DOHH2 (cell line): ENCODE results near the gene SLC13A4.

Source experiments
- H3F3A ChIP-seq: fragments of 200-600 bp; sonication (generic), shearing (Covaris generic); 2 replicates; pipeline ENCODE4 v1.6.0; 2016; ENCODE audit warnings: antibody characterized with exemption, mild to moderate bottlenecking; ENCODE audit not compliant: control insufficient read depth, insufficient read depth
- H3K27ac ChIP-seq: fragments of 200-600 bp; sonication (generic); 2 replicates; pipeline ENCODE4 v1.5.1; 2014; ENCODE audit warnings: low read depth, mild to moderate bottlenecking, low read length, moderate library complexity
- H3K27me3 ChIP-seq: fragments of 200-600 bp; sonication (generic); 2 replicates; pipeline ENCODE4 v1.6.1; 2014; ENCODE audit warnings: mild to moderate bottlenecking, low read length, mixed read lengths; ENCODE audit not compliant: control insufficient read depth
- H3K36me3 ChIP-seq: fragments of 200-600 bp; sonication (generic); 2 replicates; pipeline ENCODE4 v1.6.1; 2014; ENCODE audit warnings: mild to moderate bottlenecking, low read length, moderate library complexity, mixed read lengths; ENCODE audit not compliant: control insufficient read depth
- H3K4me1 ChIP-seq: fragments of 200-600 bp; sonication (generic); 2 replicates; pipeline ENCODE4 v1.6.1; 2014; ENCODE audit warnings: mild to moderate bottlenecking, low read length, mixed read lengths; ENCODE audit not compliant: control insufficient read depth
- H3K4me2 ChIP-seq: fragments of 200-600 bp; sonication (generic); 2 replicates; pipeline ENCODE4 v1.6.0; 2014; ENCODE audit warnings: mild to moderate bottlenecking, low read length, moderate library complexity
- H3K4me3 ChIP-seq: fragments of 200-600 bp; sonication (generic); 2 replicates; pipeline ENCODE4 v1.5.1; 2014; ENCODE audit warnings: mild to moderate bottlenecking, low read length, mixed read lengths
- H3K79me2 ChIP-seq: fragments of 200-600 bp; sonication (generic); 2 replicates; pipeline ENCODE4 v1.6.1; 2014; ENCODE audit warnings: mild to moderate bottlenecking, low read length, mixed read lengths; ENCODE audit not compliant: control insufficient read depth
- H3K9me2 ChIP-seq: fragments of 200-600 bp; sonication (generic); replicated peaks from 2 replicates; pipeline ENCODE4 v1.6.1; 2014; ENCODE audit warnings: mild to moderate bottlenecking, low read length, mixed read lengths; ENCODE audit not compliant: control insufficient read depth
- H3K9me3 ChIP-seq: fragments of 200-600 bp; sonication (generic); 2 replicates; pipeline ENCODE4 v1.6.1; 2014; ENCODE audit warnings: antibody characterized with exemption, low read length, mixed read lengths; ENCODE audit not compliant: control insufficient read depth, insufficient read depth
- H4K20me1 ChIP-seq: fragments of 200-600 bp; sonication (generic); 2 replicates; pipeline ENCODE4 v1.6.0; 2014; ENCODE audit warnings: low read depth, mild to moderate bottlenecking, antibody characterized with exemption, low read length, moderate library complexity; ENCODE audit not compliant: control insufficient read depth, insufficient read depth
- CTCF ChIP-seq: fragments of 200-600 bp; sonication (generic); IDR thresholded peaks from one replicate; pipeline ENCODE4 v1.5.1; 2014; ENCODE audit warnings: antibody characterized with exemption, mild to moderate bottlenecking, low read depth, low read length; ENCODE audit not compliant: poor library complexity, severe bottlenecking
- EZH2phosphoT487 ChIP-seq: fragments of 200-600 bp; sonication (generic); IDR thresholded peaks from 2 replicates; pipeline ENCODE4 v1.6.1; 2017; ENCODE audit warnings: borderline replicate concordance, mild to moderate bottlenecking, antibody characterized with exemption, low read length, moderate library complexity, mixed read lengths

Gene SLC13A4

DNA sequence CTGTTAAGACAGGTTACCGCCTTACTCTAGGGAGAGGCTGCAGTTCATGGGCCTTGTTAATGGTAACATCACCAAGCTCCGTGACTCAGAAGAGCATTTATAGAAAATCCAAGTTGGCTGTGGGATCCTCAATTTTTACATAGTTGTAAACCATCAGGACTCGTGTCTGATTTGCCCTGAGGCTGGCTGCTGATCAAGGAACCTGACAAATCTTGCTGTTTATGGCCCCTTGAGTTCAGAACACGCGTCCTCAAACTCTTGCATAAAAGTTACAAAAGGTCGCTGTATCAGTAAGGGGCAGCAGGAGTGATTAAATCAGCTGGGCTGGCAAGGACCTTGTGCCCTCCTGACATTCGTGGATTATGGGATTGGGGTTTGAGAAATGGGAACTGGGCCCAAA is 4.6 kb downstream of the SLC13A4 start:
- Histone ChIP-seq H3K9me3 (no peaks in the 10 kb centered on the region), H3K9me2 (no peaks in the 10 kb centered on the region), H3K36me3 (no peaks in the 10 kb centered on the region), H3K4me2 (no peak overlapping the region), H4K20me1 (no peaks in the 10 kb centered on the region), H3K27me3 (0 out of 2 replicates have a peak, but pooled peaks cover 5% of the 10 kb centered on the region), H3K4me3 (no peak overlapping the region), H3K27ac (no peak overlapping the region), H3F3A (no peaks in the 10 kb centered on the region), H3K79me2 (no peaks in the 10 kb centered on the region), H3K4me1 (no peaks in the 10 kb centered on the region)
- no peak for TF ChIP-seq EZH2phosphoT487
- no peak for TF ChIP-seq CTCF

DNA sequence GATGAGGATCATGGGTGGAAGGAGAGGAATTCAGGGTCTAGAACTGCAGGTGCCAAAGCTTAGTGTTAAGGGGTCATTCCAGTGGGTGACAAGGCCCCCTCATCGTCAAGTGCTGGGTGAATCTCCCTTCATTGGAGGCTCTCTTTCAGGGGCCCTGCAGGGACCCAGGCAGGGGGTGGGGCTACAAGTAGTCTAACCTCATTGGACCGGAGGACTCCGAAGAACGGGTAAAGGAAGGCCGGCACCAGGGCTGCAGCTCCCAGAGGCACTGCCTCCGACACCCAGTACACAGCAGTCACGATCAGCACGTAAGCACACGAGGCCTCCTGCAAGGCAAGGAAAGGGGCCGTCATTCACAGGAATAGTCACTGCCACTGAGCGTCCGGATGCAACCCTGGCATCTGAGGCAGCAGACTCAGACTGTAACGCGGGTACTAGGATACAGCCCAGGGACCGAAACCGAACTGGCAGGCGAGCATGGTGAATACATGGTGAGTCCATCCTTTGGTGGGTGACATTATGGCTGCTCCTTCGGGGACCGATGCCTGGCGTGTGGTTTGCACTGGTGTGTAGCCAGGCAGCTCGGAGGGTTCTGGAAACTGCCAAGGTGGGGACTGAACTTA is 6.7 kb downstream of the SLC13A4 start:
- Histone ChIP-seq H3K4me2 (no peak overlapping the region), H4K20me1 (no peaks in the 10 kb centered on the region), H3K4me1 (no peaks in the 10 kb centered on the region), H3K9me2 (no peaks in the 10 kb centered on the region), H3K36me3 (no peaks in the 10 kb centered on the region), H3K27ac (no peak overlapping the region), H3K27me3 (0 out of 2 replicates have a peak, but pooled peaks cover 5% of the 10 kb centered on the region), H3K79me2 (no peaks in the 10 kb centered on the region), H3F3A (no peaks in the 10 kb centered on the region), H3K9me3 (no peaks in the 10 kb centered on the region), H3K4me3 (no peak overlapping the region)
- TF ChIP-seq EZH2phosphoT487 (no peak), CTCF (no peak)

DNA sequence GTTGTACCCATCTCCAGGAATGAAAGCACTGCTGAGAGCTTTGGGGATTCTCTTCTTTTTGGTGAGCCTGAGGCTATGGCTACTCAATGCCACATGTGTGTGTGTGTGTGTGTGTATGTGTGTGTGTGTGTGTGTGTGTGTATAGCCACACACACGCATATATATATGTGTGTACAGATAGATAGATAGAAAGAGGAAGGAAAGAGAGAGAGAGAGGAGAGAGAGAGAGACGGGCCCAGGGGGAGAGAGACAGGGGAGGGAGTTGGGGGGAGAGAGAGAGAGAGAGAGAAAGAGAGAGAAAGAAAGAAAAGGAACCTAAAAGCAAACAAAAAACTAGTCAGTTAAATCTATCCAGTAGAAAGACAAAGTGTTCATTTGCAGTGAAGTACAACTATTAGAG is 8.3 kb downstream of the SLC13A4 start:
- Histone ChIP-seq H3K79me2 (no peaks in the 10 kb centered on the region), H3K27ac (no peak overlapping the region), H3K4me1 (no peaks in the 10 kb centered on the region), H3F3A (no peaks in the 10 kb centered on the region), H3K9me2 (no peaks in the 10 kb centered on the region), H3K9me3 (no peaks in the 10 kb centered on the region), H4K20me1 (no peaks in the 10 kb centered on the region), H3K27me3 (0 out of 2 replicates have a peak, but pooled peaks cover 5% of the 10 kb centered on the region), H3K36me3 (no peaks in the 10 kb centered on the region), H3K4me2 (no peak overlapping the region), H3K4me3 (no peak overlapping the region)
- TF ChIP-seq CTCF (no peak), EZH2phosphoT487 (no peak)
